Measurements from ENCODE around the gene C1orf141.
"Not testable (repeated sequence)": the region's sequence is repeated elsewhere in the genome, so short reads cannot be mapped to it uniquely, and the experiment has no call there.

C1orf141 gene

DNA sequence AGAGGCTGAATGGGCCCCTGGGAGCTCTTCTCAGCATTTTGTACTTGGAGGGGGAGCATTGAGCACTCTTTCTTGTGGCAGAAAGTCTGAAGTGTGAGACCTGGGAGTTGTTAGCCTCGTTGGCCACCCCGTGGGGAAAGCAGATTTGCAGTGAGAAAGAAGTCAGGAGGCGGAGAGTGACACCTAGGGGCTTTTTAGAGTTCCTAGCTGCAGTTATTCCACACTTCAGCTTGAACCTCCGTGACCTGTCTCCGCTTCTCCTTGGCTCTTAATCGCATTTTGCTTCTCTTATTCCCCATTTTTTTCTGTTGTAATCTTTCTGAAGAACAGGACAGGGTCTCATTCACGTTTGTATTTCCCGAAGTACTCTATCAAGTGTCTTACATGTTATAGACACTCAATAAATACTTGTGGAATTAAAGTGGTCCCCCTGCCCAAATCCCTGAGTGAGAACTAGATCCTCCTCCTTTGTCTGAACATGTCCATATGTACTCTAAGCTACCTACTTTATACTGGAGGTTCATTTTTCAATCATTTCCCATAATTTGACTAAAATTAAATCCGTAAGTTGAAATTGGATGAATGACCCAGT is 14.5 kb upstream of the C1orf141 start:
- Mint-ChIP-seq H3K4me3 (no peak overlapping the region), H3K27ac (peak overlapping the region; percentile 41), H3K9me3 (ENCODE audit: low read depth) (no peaks in the 10 kb centered on the region), H3K27me3 (no peaks in the 10 kb centered on the region), H3K4me1 (ENCODE audit: low read depth) (peaks cover 37% of the 10 kb centered on the region), H3K36me3 (no peaks in the 10 kb centered on the region)

GRCh38 chr1:67148516-67149178 is 13.9 kb upstream of the C1orf141 start:
- Mint-ChIP-seq H3K4me3 (no peak overlapping the region), H3K36me3 (no peaks in the 10 kb centered on the region), H3K4me1 (ENCODE audit: low read depth) (peaks cover 42% of the 10 kb centered on the region), H3K27me3 (no peaks in the 10 kb centered on the region), H3K27ac (peak overlapping the region; percentile 41), H3K9me3 (ENCODE audit: low read depth) (no peaks in the 10 kb centered on the region)

- not testable (repeated sequence) for H3K36me3 Mint-ChIP-seq; H3K27me3 Mint-ChIP-seq; H3K9me3 Mint-ChIP-seq (ENCODE audit: low read depth); H3K27ac Mint-ChIP-seq; H3K4me3 Mint-ChIP-seq
- H3K4me1 Mint-ChIP-seq (ENCODE audit: low read depth), result peaks cover 49% of the 10 kb centered on the region
These were observed 13.2 kb upstream of the C1orf141 start for GRCh38 chr1:67147973-67148372.

GRCh38 chr1:67146539-67146938 is 11.8 kb upstream of the C1orf141 start:
- H3K4me3 Mint-ChIP-seq, result no peak overlapping the region
- peaks cover 59% of the 10 kb centered on the region for H3K4me1 Mint-ChIP-seq (ENCODE audit: low read depth)
- H3K27ac Mint-ChIP-seq, result peak overlapping the region; percentile 50

GRCh38 chr1:67146101-67146500 is 11.3 kb upstream of the C1orf141 start:
- Mint-ChIP-seq H3K4me3 (no peak overlapping the region), H3K36me3 (no peaks in the 10 kb centered on the region), H3K9me3 (ENCODE audit: low read depth) (no peaks in the 10 kb centered on the region), H3K27ac (peak overlapping the region; percentile 50), H3K27me3 (no peaks in the 10 kb centered on the region), H3K4me1 (ENCODE audit: low read depth) (peaks cover 62% of the 10 kb centered on the region)

More at GRCh38 chr1:67146539-67146938, 11.8 kb upstream of the C1orf141 start:
- H3K27me3 Mint-ChIP-seq, result no peaks in the 10 kb centered on the region
- no peaks in the 10 kb centered on the region for H3K9me3 Mint-ChIP-seq (ENCODE audit: low read depth)
- H3K36me3 Mint-ChIP-seq, result no peaks in the 10 kb centered on the region

- no peaks in the 10 kb centered on the region for H3K9me3 Mint-ChIP-seq (ENCODE audit: low read depth)
- no peaks in the 10 kb centered on the region for H3K27me3 Mint-ChIP-seq
- H3K27ac Mint-ChIP-seq, result peak overlapping the region; percentile 72
- H3K4me1 Mint-ChIP-seq (ENCODE audit: low read depth), result peaks cover 57% of the 10 kb centered on the region
- peak overlapping the region; percentile 27 for H3K4me3 Mint-ChIP-seq
- no peaks in the 10 kb centered on the region for H3K36me3 Mint-ChIP-seq
These were observed 9.9 kb upstream of the C1orf141 start for GRCh38 chr1:67144696-67145095.

GRCh38 chr1:67143966-67144365 is 9.2 kb upstream of the C1orf141 start:
- Mint-ChIP-seq H3K4me3 (no peak overlapping the region), H3K27me3 (no peaks in the 10 kb centered on the region), H3K36me3 (no peaks in the 10 kb centered on the region), H3K27ac (peak overlapping the region; percentile 17), H3K9me3 (ENCODE audit: low read depth) (no peaks in the 10 kb centered on the region), H3K4me1 (ENCODE audit: low read depth) (peaks cover 51% of the 10 kb centered on the region)

- Mint-ChIP-seq H3K27ac (peak overlapping the region; percentile 76), H3K4me3 (peak overlapping the region; percentile 40), H3K4me1 (ENCODE audit: low read depth) (peaks cover 46% of the 10 kb centered on the region), H3K9me3 (ENCODE audit: low read depth) (no peaks in the 10 kb centered on the region), H3K27me3 (no peaks in the 10 kb centered on the region), H3K36me3 (no peaks in the 10 kb centered on the region)
These were observed 8.2 kb upstream of the C1orf141 start for GRCh38 chr1:67142931-67143330.

GRCh38 chr1:67141832-67142231 is 7.1 kb upstream of the C1orf141 start:
- not testable (repeated sequence) for H3K9me3 Mint-ChIP-seq (ENCODE audit: low read depth); H3K27me3 Mint-ChIP-seq; H3K4me3 Mint-ChIP-seq; H3K36me3 Mint-ChIP-seq
- Mint-ChIP-seq H3K27ac (peak overlapping the region; percentile 55), H3K4me1 (ENCODE audit: low read depth) (peaks cover 45% of the 10 kb centered on the region)

DNA sequence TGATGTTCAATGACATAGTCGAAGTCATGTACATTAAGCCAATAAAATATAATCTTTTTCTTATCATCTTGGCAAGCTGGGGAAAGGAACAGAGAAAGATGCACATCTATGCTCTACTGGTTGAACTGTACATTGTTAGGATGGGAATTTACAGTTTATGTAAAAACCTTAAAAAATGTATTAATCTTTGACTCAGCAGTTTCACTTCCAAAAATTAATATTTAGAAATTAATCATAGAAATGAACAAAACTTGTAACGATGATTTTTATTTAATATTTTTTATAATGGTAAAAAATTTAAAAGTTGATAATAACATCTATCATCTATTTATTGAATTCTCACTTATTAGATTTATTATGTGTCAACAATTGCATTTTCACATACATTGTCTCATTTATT is 5.7 kb upstream of the C1orf141 start:
- Mint-ChIP-seq H3K36me3 (no peaks in the 10 kb centered on the region), H3K27ac (no peak overlapping the region), H3K27me3 (no peaks in the 10 kb centered on the region), H3K4me1 (ENCODE audit: low read depth) (peaks cover 37% of the 10 kb centered on the region), H3K9me3 (ENCODE audit: low read depth) (no peaks in the 10 kb centered on the region), H3K4me3 (no peak overlapping the region)

- no peaks in the 10 kb centered on the region for H3K9me3 Mint-ChIP-seq (ENCODE audit: low read depth)
- no peak overlapping the region for H3K4me3 Mint-ChIP-seq
- H3K27ac Mint-ChIP-seq, result no peak overlapping the region
- no peaks in the 10 kb centered on the region for H3K36me3 Mint-ChIP-seq
- no peaks in the 10 kb centered on the region for H3K27me3 Mint-ChIP-seq
- peaks cover 36% of the 10 kb centered on the region for H3K4me1 Mint-ChIP-seq (ENCODE audit: low read depth)
These were observed 4.2 kb upstream of the C1orf141 start for GRCh38 chr1:67138813-67139499.

GRCh38 chr1:67137307-67137753 is 2.6 kb upstream of the C1orf141 start:
- Mint-ChIP-seq H3K9me3 (ENCODE audit: low read depth) (no peaks in the 10 kb centered on the region), H3K27me3 (no peaks in the 10 kb centered on the region)

GRCh38 chr1:67135354-67135753 is 584 bp upstream of the C1orf141 start:
- Mint-ChIP-seq H3K36me3 (no peaks in the 10 kb centered on the region), H3K4me3 (peak overlapping the region; percentile 80), H3K27ac (no peak overlapping the region), H3K9me3 (ENCODE audit: low read depth) (no peaks in the 10 kb centered on the region), H3K27me3 (no peaks in the 10 kb centered on the region), H3K4me1 (ENCODE audit: low read depth) (peaks cover 14% of the 10 kb centered on the region)

More at GRCh38 chr1:67137307-67137753, 2.6 kb upstream of the C1orf141 start:
- H3K36me3 Mint-ChIP-seq, result no peaks in the 10 kb centered on the region
- peaks cover 23% of the 10 kb centered on the region for H3K4me1 Mint-ChIP-seq (ENCODE audit: low read depth)
- H3K4me3 Mint-ChIP-seq, result no peak overlapping the region
- H3K27ac Mint-ChIP-seq, result no peak overlapping the region

GRCh38 chr1:67133177-67133576 is 1.6 kb downstream of the C1orf141 start:
- Mint-ChIP-seq H3K27ac (no peak overlapping the region), H3K4me1 (ENCODE audit: low read depth) (peaks cover 14% of the 10 kb centered on the region), H3K36me3 (no peaks in the 10 kb centered on the region), H3K9me3 (ENCODE audit: low read depth) (no peaks in the 10 kb centered on the region), H3K27me3 (no peaks in the 10 kb centered on the region), H3K4me3 (no peak overlapping the region)

DNA sequence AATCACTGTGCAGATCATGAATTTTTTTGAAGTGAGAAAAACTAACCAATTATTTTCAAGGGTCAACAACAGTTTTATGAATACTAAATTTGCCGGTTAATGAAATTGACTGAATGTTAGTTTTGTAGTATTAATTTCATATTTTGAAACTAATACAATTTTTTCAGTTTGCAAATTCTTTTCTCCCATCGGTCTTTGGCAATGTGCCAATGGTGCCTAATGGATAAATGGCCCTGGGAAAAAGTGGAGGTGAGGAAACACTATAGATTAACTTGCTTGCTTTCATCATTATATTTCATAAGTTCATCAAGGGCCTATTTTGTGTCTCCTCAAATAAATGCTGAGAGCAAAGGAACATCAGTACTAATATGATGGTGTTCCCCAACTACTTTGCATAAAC is 4.1 kb downstream of the C1orf141 start:
- no peaks in the 10 kb centered on the region for H3K9me3 Mint-ChIP-seq (ENCODE audit: low read depth)
- H3K27ac Mint-ChIP-seq, result no peak overlapping the region
- no peaks in the 10 kb centered on the region for H3K36me3 Mint-ChIP-seq
- no peak overlapping the region for H3K4me3 Mint-ChIP-seq
- peaks cover 15% of the 10 kb centered on the region for H3K4me1 Mint-ChIP-seq (ENCODE audit: low read depth)
- H3K27me3 Mint-ChIP-seq, result no peaks in the 10 kb centered on the region
